Stimulated activated CD4-positive, alpha-beta T cell treated with anti-CD3 and anti-CD28 coated beads, Interleukin-1b, Interleukin-23, amount 100 ng/mL, for 1 hour (primary cell): Measurements from ENCODE around the gene GGN.
A peak's percentile ranks its signal among the peaks of the same experiment; 100 is the strongest.
"Not testable (repeated sequence)": the region's sequence is repeated elsewhere in the genome, so short reads cannot be mapped to it uniquely, and the experiment has no call there.

Source experiments
- DNase-seq, 2 donors: peaks; one replicate each; pipeline ENCODE4 v3.0.0-alpha.2; 2020; ENCODE audit warnings: low read depth in 2 of 2

GGN gene

DNA sequence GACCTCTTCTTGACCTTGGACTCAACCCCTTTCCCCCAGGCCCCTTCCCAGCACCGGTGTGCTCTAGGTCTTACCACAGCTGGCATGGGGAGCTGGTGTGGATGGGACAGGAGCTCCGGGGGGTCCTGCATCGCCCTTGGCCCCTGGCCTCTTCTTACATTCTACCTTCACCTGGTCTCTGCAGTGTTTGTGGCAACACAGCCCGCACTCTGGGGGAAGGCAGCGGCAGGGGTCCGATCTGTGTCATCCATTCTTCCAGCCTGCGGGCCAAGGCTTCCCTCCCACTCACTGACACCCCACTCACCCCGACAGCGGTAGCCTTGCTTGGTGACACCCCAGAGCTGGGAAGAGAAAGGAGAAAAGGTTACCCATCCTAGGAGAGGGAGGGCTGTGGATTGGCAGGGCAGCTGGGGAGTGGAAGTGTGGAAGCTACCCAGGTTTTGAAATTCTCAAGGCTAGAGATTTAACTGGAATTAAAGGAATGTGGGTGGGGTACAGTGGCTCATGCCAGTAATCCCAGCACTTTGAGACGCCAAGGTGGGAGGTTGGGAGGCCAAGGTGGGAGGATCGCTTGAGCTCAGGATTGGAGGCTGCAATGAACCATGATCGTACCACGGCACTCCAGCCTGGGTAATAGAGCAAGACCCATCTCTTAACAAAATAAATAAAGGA is 23.3 kb upstream of the GGN start:
- DNase-seq = no peak

DNA sequence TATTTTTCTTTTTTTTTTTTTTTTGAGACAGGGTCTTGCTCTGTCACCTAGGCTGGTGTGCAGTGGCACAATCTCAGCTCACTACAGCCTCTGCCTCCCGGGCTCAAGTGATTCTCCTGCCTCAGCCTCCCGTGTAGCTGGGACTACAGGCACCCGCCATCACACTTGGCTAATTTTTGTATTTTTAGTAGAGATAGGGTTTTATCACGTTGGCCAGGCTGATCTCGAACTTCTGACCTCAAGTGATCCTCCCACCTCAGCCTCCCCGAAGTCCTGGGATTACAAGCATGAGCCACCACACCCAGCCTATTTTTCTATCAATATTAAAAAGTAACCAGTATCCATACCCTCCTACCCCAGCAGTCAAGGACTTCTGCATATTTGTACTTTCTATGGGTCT is 22.6 kb upstream of the GGN start:
- not testable (repeated sequence) for DNase-seq

DNA sequence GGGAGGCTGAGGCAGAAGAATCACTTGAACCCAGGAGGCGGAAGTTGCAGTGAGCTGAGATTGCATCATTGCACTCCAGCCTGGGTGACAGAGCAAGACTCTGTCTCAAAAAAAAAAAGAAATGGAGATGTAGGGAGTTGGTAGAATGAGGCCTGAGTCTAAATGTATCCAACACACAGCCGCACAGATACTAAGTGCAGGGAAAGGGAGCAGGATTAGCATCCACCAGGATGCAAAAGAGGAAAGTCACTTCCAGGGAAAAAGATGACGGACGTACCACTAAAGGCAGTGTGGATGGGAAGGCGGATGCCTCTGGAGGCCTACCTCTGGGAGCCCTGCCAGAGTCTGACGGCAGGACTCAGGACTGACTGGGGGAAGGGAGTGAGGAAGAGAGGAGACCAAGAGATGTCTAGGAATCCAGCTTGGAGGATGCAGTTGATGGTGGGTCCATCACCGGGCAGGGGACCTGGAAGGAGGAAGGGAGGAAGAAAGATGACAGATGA is 21.8 kb upstream of the GGN start:
- DNase-seq = no peak

DNA sequence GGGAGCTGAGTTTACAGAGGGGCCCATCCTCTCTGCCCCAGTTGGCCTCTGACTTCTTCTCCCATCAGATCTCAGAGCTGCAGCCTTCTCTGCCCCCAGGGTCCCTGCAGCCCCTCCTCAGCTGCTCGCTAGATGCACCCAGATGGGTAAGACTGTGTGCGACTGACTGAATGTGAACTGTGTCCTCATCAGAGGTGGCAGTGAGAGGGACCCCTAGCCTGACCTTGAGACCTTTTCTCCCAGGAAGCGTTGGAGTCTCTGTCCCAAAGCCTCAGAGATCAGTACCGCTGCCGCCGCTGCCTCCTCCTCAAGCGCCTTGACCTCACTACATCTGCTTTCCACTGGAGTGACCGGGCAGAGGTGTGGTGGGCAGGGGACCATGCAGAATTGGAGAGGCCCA is 17.4 kb upstream of the GGN start:
- DNase-seq = no peak

DNA sequence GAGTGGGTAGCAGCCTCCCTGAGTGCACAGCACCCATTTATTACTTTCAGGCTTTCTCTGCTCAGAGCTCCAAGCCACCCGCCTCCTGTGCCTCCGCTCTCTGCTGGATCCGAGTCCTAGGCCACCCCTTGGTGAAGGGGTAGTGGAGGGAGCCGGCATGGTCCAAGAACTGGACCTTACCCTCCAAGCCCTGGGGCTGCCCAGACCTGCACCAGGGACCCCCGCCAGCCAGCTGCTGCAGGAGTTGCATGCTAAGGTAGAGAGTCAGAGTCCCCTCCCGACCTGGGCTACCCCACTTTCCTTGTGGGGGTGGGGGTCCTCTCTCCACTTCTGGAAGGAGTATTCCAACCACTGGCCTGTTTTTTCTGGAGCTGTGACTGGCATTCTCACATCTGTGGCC is 17.0 kb upstream of the GGN start:
- DNase-seq = no peak

DNA sequence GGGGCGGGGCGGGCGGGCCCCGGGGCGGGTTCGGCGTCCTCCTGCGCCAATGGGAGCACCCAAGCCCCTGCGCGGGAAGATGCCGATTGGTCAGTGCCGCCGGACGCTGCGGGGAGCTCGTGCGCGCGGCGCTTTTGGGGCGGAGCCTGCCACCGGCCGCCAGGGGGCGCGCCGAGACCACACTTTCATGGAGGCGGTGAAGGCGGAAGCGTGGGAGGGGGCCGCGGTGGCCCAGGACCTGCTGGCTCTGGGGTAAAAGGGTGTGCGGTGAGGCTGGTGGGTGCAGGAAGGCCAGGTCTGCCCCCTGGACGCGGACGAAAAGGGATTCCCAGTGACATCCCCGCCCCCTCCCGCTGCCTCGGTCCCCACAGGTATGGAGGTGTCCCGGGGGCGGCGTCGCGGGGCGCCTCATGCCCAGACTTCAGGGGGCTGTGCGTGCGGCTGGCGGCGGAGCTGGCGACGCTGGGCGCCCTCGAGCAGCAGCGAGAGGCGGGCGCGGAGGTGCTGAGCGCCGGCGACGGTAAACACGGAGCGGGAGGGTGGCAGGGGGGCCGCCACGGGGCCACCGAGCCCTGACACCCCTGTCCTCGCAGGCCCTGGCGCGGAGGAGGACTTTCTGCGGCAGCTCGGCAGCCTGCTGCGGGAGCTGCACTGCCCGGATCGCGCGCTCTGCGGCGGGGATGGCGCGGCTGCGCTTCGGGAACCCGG is 15.3 kb upstream of the GGN start, which contains the start of gene FAM98C:
FAM98C (plus strand) TSS at position 127 of the 708 bp plus-strand sequence; CDS start at position 188, 61 bp downstream.
- peak; percentile 95 for DNase-seq

DNA sequence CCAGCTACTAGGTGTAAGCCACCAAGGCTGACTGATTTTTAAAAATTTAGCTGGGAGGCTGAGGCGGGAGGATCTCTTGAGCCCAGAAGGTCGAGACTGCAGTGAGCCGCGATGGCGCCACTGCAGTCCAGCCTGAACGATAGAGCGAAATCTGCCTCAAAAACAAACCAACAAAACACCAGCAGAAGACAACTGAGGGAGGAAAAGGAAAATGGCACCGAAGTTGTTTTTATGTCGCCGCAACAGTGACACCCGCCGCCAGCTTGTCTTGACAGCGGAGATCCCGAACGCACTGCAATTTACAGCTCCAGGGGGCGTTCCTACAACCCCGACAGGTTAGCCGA is 14.8 kb upstream of the GGN start:
- no peak for DNase-seq

DNA sequence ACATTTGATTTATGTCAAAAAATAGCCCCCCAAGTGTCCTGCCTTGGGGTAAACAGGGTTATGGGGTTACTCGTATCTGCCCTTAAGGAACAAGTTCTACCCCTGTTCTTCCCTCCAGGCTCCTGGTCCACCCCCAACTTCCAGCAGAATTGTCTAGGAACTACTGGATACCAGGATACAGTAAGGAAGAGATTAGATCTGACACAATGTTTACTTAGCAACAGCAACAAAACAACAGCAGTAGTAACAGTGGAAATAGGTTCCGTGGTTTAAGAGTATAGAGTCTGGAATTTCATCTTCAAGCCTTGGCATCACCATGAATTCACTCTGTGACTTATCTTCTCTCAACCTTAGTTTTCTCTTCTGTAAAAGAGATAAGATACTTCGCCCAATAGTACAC is 13.3 kb upstream of the GGN start:
- no peak for DNase-seq

DNA sequence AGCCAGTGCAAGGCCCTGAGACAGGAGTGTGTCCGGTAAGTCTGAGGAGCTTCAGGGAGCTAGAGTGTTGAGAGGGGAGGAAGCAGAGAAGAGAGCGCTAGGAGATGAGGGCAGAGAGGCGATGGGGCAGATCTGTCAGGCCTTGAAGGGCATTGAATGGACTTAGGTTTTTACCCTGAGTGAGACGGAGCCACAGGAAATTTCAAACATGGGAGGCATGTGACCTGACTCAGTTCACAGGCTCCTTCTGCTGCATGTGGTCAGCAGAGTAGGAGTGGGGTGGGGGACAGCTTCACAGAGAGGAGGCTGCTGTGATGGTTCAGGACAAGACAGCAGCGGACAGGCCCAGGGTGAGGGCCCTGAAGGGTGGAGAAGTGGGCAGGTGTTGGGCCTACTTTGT is 12.5 kb upstream of the GGN start:
- DNase-seq = no peak

DNA sequence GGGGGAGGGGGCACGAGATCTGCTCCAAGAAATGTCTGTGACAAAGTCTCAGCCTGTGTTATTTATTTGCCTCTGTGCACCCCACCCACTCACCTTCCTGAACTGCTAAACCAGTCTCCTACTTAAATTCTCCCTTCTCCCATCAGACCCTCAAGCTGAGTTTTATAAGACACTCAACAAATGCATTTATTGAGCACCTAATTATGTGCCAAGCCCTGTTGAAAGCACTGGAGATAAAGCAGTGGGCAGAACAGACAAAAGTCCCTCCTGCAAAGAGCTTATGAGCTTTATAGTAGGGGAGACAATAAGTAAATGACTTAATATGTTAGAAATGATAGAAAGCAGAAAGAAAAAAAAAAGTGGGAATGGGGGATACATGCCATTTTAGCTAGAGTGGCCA is 11.7 kb upstream of the GGN start:
- no peak for DNase-seq

DNA sequence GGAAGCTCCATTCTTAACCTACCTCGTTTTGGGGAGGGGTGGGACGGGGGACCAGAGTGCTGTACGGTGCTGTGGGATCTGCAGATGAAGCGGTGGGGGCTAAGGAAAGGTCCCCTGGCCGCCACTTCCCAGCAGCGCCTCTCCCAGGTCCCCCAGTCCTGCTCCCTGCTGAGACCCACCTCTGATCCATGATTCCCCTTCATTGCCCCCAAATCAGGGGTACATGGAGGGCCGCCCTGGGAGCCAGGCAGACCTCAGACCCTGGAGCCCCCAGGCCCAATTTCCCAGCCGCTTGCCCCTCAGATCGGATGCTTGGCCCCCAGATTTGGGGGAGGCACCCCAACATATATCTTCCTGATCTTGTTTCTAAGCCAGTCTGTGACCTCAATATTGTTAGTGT is 11.2 kb upstream of the GGN start:
- DNase-seq = no peak

DNA sequence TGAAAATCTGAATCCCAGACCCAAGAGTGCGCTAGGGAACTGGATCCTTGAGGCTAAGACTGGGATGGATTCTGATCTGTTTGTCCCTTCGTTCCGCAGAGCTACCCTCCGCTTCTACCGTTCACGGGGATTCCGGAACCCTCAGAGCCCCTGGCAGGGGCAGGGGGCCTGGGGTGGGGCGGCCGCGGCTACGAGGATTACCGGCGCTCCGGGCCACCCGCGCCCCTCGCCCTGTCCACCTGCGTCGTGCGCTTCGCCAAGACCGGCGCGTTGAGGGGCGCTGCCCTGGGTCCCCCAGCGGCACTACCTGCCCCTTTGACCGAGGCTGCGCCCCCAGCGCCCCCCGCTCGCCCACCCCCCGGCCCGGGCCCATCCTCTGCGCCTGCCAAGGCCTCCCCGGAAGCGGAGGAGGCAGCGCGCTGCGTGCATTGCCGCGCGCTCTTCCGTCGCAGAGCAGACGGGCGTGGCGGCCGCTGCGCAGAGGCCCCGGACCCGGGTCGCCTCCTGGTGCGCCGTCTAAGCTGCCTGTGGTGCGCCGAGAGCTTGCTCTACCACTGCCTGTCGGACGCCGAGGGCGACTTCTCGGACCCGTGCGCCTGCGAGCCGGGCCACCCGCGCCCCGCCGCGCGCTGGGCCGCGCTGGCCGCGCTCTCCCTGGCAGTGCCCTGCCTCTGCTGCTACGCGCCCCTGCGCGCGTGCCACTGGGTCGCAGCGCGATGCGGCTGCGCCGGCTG is 7.7 kb upstream of the GGN start:
- no peak for DNase-seq

DNA sequence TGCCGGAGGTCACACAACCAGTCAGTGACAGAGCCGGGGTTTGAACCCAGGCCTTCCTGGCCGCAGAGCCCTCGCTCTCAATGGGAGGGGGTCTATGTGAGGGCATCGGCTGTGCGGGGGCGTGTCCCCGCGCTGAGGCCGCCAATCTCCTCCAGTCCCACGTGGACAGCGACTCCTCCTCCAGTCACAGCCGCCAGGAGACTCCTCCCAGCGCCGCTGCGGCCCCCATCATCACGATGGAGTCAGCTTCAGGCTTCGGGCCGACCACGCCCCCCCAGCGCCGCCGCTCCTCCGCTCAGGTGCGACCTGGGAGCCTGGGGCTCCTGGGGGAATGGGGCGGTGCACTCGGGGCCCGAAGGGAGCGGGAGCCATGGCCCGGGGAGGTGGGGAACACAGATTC is 6.7 kb upstream of the GGN start:
- peak; percentile 19 to 51 for DNase-seq

DNA sequence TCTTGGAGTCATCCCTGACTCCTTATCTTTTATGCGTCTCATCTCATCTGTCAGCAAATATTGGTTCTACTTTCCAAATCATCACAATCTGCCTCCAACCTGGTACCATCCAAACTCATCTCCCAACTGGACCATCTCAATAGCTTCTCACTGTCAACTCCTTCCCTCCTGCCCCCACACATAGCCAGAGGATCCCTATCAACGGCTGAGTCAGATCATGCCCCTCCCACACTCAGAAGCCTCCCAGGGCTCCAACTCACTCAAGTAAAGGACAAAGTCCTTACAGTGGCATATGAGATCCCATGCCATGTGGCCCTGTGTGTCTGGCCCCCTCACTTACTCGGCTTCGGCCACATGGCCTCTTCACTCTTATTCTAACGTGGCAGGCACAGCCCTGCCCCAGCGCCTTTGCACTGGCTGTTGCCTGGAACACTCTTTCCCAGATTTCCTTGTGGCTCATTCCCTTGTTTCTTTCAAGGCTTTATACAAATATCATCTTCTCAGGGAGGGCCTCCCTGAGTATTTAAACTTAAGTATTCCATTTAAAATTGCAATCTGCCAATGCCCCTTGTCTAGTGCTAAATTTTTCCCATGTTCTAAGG is 5.0 kb upstream of the GGN start:
- DNase-seq = no peak

DNA sequence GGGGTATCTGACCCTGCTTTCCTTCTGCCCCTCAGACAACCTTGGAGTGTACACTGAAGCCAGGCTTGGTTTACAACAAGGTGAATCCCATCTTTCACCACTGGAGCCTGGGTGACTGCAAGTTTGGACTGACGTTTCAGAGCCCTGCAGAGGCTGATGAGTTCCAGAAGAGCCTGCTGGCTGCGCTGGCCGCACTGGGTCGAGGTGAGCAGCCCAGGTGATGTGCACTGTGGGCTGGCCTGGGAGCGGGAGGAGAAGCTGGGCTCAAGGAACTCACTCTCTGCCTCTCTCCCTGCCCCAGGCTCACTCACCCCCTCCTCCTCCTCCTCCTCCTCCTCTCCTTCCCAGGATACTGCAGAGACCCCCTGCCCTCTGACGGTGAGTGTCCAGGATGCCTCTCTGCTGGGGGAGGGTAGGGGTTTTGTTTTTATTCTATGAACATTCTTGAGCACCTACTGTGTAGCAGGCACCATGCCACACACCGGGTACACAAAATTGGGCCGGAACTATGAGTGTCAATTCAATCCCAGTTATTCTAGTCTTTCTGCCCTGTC is 4.2 kb upstream of the GGN start:
- no peak for DNase-seq

DNA sequence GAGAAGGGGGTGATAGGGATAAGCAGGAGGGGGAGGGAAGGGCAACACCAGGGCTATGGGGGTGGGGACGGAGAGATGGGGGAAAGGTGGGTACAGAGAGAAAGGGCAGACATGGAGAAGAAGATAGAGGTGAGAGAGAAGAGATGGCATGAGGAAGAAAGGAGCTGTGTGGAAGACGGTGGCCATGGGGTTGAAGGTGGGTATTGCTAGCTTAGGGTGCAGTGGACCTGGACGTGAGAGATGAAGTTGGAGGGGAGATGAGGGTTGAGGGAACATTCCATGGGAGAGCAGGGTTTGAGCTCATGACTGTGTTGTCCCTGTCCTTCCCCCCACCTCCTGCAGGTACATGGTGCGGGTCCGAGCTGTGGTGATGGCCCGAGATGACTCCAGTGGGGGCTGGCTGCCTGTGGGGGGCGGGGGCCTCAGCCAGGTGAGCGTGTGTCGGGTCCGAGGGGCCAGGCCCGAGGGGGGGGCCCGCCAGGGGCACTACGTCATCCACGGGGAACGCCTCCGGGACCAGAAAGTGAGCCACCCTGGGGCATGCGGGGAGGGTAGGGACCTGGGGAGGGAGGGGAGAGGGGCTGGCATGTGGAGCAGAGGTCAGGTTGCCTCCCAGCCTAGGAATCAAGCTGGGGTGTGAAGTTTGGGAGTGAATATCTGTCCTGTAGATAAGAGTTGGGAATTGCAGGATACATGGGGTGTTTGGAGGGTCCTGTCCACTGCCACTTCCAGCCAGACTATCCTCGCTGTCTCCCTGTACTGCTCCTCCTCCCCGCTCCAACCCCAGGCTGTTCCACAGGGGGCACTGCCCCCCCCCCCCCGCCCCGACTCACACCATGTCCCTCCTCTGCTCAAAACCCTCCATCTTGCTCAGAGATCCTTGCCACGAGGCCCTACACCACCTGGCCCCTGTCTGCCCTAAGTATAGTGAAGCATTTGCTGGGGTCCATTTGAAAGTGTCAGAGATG is 2.4 kb upstream of the GGN start:
- no peak for DNase-seq

DNA sequence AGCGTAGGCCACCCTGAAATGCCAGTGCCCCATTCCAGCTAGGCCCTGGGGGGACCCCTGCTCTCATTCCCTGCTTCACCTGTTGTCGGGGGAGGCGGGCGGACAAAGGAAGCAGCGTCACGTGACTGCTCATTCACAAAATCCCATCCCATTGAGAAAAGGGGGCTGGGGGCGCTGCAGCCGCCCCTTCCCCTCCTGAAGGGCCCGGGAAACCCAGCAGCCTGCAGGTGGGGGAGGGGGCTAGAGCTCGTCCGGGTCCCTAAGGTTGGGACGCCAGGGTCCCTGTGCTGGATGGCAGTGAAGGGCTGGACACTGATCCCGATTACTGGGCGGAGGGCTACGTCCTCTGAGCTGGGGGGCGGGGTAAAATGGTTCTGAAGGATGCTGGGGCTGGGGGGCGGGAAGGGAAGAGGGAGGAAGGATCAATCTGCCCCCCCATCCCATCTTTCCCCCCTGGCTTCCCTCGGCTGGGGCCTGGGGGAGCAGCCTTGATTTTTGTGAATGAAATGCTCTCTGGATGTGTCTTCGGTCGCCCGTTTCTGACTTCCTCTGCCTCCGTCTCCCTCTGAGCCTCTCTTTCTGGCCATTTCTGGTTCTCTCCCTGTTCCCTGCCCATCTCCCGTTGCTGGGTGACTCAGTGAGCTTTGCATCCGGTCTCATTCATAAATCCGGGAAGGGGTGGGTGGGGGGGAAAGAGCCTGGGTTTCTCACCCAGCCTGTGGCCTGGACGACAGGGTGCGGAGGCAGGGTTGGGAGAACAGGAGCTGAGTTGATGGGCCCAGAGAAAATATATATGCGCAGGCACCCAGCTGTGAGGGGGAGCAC is 1.5 kb upstream of the GGN start:
- no peak for DNase-seq

DNA sequence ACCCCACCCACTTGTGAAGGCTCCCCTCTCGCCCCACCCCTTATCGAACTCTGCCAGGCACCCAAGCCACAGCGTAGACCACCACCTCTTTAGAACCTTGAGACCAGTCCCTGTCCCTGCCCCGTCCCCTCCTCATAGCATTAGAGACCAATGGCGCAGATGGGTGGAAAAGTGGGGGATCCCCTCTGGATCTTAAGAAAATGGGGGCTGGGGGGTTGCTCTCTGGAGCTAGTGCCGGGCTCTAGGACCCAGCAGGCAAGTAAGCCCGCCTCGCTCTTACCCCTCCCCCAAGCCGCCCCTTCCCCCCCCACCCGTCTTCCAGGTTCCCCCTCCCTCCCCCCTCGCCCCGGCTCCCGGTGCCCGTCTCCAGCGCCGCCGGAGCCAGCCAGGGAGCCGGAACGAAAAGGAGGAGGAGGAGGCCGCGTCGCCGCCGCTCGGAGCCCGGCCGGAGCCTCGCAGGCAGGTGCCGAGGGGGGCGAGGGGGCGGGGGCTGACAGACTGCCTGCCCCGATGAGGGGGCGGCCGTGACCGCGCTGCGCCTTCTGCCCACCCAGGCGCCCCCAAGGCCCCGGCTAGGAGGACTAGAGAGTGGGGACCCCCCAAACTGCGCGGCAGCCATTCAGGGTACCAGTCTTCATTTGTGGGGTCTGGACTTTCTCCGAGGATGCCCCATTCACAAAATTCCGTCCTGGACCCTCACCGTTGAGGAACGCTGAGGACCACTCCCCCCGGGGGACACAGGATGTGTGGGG is 691 bp upstream of the GGN start, which contains the start of gene SPRED3:
SPRED3 (plus strand) TSS at position 349 of the 752 bp plus-strand sequence. CDS start 1,606 bp downstream, outside the sequence.
- no peak for DNase-seq

DNA sequence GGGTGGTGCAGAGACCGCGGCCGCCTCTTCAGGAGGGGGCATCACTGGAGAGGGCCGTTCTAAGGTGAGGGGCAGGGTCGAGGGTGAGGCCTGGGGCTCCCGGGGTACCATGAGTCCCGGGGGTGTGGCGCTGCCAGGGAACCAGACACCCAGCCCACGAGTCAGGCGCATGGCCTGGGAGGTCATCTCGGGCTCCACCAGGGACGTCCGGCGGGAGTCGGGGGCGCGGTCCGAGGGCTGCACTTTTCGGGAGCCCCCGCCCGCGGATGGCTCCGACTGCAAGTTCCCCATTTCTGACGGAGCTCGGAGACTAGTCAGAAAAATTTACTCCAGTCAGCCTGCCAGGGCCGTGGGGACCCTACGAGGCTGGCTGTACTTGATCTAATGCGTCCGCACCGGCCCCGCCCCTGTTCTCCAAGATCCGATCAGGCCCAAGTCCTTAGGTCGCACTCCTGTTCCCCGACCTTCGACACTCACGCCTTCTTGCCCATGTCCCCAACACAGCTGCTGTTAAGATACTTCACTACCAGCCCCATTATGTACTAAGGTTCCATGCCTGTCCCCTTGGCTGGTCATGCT is 774 bp downstream of the GGN start:
- DNase-seq = no peak
